ENCODE data around the gene KNSTRN.

KNSTRN gene

GRCh38 chr15:40441565-40442531 lies 59.3 kb downstream of the KNSTRN start:
- peak overlapping the region; percentile 65 for H3K27ac ChIP-seq

GRCh38 chr15:40443255-40443654 lies 60.7 kb downstream of the KNSTRN start:
- no peak overlapping the region for H3K27ac ChIP-seq
- TF ChIP-seq ZFX (IDR thresholded peaks at IDR 0.05) (no peak), CTCF (conservative IDR thresholded peaks at IDR 0.05) (no peak)

More at GRCh38 chr15:40441565-40442531, 59.3 kb downstream of the KNSTRN start:
- TF ChIP-seq CTCF (conservative IDR thresholded peaks at IDR 0.05) (no peak), ZFX (IDR thresholded peaks at IDR 0.05) (no peak)

- TF ChIP-seq ZFX (IDR thresholded peaks at IDR 0.05): no peak
- TF ChIP-seq CTCF (conservative IDR thresholded peaks at IDR 0.05): no peak
- H3K27ac ChIP-seq: no peak overlapping the region
Measured at GRCh38 chr15:40443846-40444245, 61.3 kb downstream of the KNSTRN start.
